Tibial nerve (tissue), 4 donors: ENCODE measurements around the gene TSHZ2.

Source experiments
- EP300 ChIP-seq, 2 donors: sonication (generic); formaldehyde crosslinking; IDR thresholded peaks; one replicate each; pipeline ENCODE4 v1.6.1; 2017; ENCODE audit warnings: antibody characterized with exemption in 2 of 2, mild to moderate bottlenecking in 1 of 2
- POLR2A ChIP-seq, 2 donors: fragments of 450-650 bp; IDR thresholded peaks; one replicate each; pipeline ENCODE4 v1.6.1; 2017; ENCODE audit warnings: antibody characterized with exemption in 2 of 2, mild to moderate bottlenecking in 2 of 2, moderate library complexity in 2 of 2
- TF ChIP-seq, protein P1 (sequence below), 5 experiments: fragments of 200-600 bp in 3 of 5; fragments of 450-650 bp in 2 of 5; sonication (generic) in 3 of 5; IDR thresholded peaks; one replicate each; pipeline ENCODE4 v1.5.1; 2016 to 2019; ENCODE audit warnings: antibody characterized with exemption in 5 of 5, mild to moderate bottlenecking in 3 of 5, moderate library complexity in 2 of 5

- TF ChIP-seq, protein P1, sequence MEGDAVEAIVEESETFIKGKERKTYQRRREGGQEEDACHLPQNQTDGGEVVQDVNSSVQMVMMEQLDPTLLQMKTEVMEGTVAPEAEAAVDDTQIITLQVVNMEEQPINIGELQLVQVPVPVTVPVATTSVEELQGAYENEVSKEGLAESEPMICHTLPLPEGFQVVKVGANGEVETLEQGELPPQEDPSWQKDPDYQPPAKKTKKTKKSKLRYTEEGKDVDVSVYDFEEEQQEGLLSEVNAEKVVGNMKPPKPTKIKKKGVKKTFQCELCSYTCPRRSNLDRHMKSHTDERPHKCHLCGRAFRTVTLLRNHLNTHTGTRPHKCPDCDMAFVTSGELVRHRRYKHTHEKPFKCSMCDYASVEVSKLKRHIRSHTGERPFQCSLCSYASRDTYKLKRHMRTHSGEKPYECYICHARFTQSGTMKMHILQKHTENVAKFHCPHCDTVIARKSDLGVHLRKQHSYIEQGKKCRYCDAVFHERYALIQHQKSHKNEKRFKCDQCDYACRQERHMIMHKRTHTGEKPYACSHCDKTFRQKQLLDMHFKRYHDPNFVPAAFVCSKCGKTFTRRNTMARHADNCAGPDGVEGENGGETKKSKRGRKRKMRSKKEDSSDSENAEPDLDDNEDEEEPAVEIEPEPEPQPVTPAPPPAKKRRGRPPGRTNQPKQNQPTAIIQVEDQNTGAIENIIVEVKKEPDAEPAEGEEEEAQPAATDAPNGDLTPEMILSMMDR (IDR thresholded peaks at IDR 0.05) = no peak
- TF ChIP-seq POLR2A (IDR thresholded peaks at IDR 0.05) (no peak), EP300 (IDR thresholded peaks at IDR 0.05) (no peak)
These were observed 48.7 kb downstream of the TSHZ2 start for GRCh38 chr20:53020834-53021233.
